ENCODE results near the gene CCDC18.
"Not testable (repeated sequence)": the region's sequence is repeated elsewhere in the genome, so short reads cannot be mapped to it uniquely, and the experiment has no call there.

The CCDC18 gene

GRCh38 chr1:93239863-93240262 lies 59.3 kb downstream of the CCDC18 start:
- CTCF ChIA-PET = no interaction called here
- TF ChIP-seq LEF1 (IDR thresholded peaks at IDR 0.05; ENCODE audit: borderline replicate concordance) = no peak
- no peak for TF ChIP-seq SP1 (IDR thresholded peaks at IDR 0.05)
- TF ChIP-seq BHLHE40 (IDR thresholded peaks at IDR 0.05; ENCODE audit: borderline replicate concordance) = no peak
- no peak for TF ChIP-seq SUZ12 (IDR thresholded peaks at IDR 0.05)
- no peak for TF ChIP-seq L3MBTL2 (conservative IDR thresholded peaks at IDR 0.05)
- no peak for DNase-seq (ENCODE audit: extremely low spot score)
- POLR2A ChIA-PET = no interaction called here

GRCh38 chr1:93243233-93243632 lies 62.7 kb downstream of the CCDC18 start:
- POLR2A ChIA-PET; DNase-seq (ENCODE audit: extremely low spot score); CTCF ChIA-PET: not testable (repeated sequence)

DNA sequence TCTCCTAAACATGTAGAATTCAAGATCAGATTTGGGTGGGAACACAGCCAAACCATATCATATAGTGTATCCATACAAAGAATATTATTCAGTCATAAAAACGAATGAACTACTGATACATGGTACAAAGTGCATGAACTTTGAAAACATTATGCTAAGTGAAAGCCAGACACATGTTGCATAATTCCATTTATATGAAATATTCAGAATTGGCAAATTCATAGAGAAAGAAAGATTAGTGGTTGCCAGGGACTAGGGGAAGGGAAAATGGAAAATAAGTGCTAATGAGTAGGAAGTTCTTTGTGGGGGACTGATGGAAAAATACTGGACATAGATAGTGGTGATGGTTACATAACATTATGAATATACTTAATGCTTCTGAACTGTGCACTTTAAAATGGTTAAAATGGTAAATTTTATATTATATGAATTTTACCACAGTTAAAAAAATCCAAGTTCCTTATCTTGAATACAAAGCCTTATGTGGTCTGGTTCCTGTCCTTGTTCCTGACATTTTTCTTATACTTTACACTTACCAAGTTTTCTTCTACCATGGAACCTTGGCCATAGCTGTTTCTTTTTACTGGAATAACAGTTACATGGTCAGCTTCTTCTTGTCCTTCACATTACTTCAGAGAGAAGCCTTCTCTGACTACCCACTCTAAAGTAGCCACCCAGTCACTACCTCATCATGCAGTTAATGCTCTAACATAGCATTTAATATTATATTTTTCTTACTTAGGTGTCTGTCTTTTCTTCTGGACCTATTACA lies 64.0 kb downstream of the CCDC18 start:
- DNase-seq (ENCODE audit: extremely low spot score) = no peak
- TF ChIP-seq CTBP1 (IDR thresholded peaks at IDR 0.05; ENCODE audit: borderline replicate concordance) (no peak), HDGF (IDR thresholded peaks at IDR 0.05; ENCODE audit: borderline replicate concordance) (no peak), ZNF384 (IDR thresholded peaks at IDR 0.05) (no peak), ARNT (IDR thresholded peaks at IDR 0.05) (no peak), L3MBTL2 (conservative IDR thresholded peaks at IDR 0.05) (no peak), TARDBP (IDR thresholded peaks at IDR 0.05) (no peak), NFRKB (IDR thresholded peaks at IDR 0.05) (no peak), FOXM1 (IDR thresholded peaks at IDR 0.05; ENCODE audit: borderline replicate concordance) (no peak), ELF4 (IDR thresholded peaks at IDR 0.05) (no peak)
- ChIA-PET CTCF (no interaction called here), POLR2A (no interaction called here)

GRCh38 chr1:93251966-93252365 lies 71.4 kb downstream of the CCDC18 start:
- TF ChIP-seq FOXM1 (IDR thresholded peaks at IDR 0.05; ENCODE audit: borderline replicate concordance) (no peak), LEF1 (IDR thresholded peaks at IDR 0.05; ENCODE audit: borderline replicate concordance) (no peak), ZNF384 (IDR thresholded peaks at IDR 0.05) (no peak), HDGF (IDR thresholded peaks at IDR 0.05; ENCODE audit: borderline replicate concordance) (no peak)
- ChIA-PET CTCF (no interaction called here), POLR2A (no interaction called here)
- no peak for DNase-seq (ENCODE audit: extremely low spot score)

GRCh38 chr1:93252598-93252997 lies 72.1 kb downstream of the CCDC18 start:
- ChIA-PET CTCF (no interaction called here), POLR2A (no interaction called here)
- TF ChIP-seq SUZ12 (IDR thresholded peaks at IDR 0.05) (no peak), CTBP1 (IDR thresholded peaks at IDR 0.05; ENCODE audit: borderline replicate concordance) (no peak), PKNOX1 (IDR thresholded peaks at IDR 0.05) (no peak), FOXM1 (IDR thresholded peaks at IDR 0.05; ENCODE audit: borderline replicate concordance) (no peak), ARNT (IDR thresholded peaks at IDR 0.05) (no peak), SP1 (IDR thresholded peaks at IDR 0.05) (no peak), BHLHE40 (IDR thresholded peaks at IDR 0.05; ENCODE audit: borderline replicate concordance) (no peak), TARDBP (IDR thresholded peaks at IDR 0.05) (no peak), ELF4 (IDR thresholded peaks at IDR 0.05) (no peak), NFRKB (IDR thresholded peaks at IDR 0.05) (no peak), LEF1 (IDR thresholded peaks at IDR 0.05; ENCODE audit: borderline replicate concordance) (no peak), FOXA1 (IDR thresholded peaks at IDR 0.05) (no peak), HDGF (IDR thresholded peaks at IDR 0.05; ENCODE audit: borderline replicate concordance) (no peak), FOXK2 (IDR thresholded peaks at IDR 0.05) (no peak), L3MBTL2 (conservative IDR thresholded peaks at IDR 0.05) (no peak), ZNF384 (IDR thresholded peaks at IDR 0.05) (no peak)
- no peak for DNase-seq (ENCODE audit: extremely low spot score)

- TF ChIP-seq PKNOX1 (IDR thresholded peaks at IDR 0.05) (no peak), FOXK2 (IDR thresholded peaks at IDR 0.05) (no peak), HDGF (IDR thresholded peaks at IDR 0.05; ENCODE audit: borderline replicate concordance) (no peak), TARDBP (IDR thresholded peaks at IDR 0.05) (no peak), ELF4 (IDR thresholded peaks at IDR 0.05) (no peak), ARNT (IDR thresholded peaks at IDR 0.05) (no peak)
- ChIA-PET CTCF (no interaction called here), POLR2A (no interaction called here)
- no peak for DNase-seq (ENCODE audit: extremely low spot score)
These were observed 73.0 kb downstream of the CCDC18 start for GRCh38 chr1:93253516-93253915.

DNA sequence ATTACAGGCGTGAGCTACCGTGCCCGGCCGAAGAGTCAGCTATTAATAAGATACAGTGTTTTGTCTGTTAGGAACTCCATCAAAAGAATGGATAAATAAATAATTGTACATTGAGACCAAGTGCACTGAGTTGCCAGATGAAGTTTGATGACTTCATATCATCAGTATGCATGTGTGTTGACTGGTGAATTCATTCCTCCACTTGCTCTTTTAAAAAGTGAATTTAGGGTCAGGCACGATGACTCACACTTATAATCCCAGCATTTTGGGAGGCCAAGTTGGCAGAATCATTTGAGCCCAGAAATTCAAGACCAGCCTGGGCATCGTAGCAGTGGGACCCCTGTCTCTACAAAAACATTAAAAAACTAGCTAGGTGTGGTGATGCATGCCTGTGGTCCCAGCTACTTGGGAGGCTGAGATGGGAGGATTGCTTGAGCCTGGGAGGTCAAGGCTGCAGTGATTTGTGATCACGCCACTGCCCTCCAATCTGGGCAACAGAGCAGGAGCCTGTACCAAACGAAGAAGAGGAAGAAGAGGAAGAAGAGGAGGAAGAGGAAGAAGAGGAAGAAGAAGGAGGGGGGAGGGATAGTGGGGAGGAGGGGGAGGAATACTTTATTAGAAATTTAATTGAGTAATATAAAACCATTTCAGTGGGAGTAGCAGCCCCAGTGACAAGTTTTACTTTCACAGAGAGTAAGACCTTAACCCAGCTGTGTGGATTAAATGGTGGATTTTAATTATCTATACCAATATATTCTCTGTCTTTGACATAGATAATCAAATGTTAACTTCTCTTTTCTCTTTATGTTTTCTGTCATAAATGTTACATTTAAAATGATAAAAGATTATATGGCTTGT lies 74.9 kb downstream of the CCDC18 start:
- TF ChIP-seq BHLHE40 (IDR thresholded peaks at IDR 0.05; ENCODE audit: borderline replicate concordance) (no peak), FOXM1 (IDR thresholded peaks at IDR 0.05; ENCODE audit: borderline replicate concordance) (no peak), TARDBP (IDR thresholded peaks at IDR 0.05) (no peak), CTBP1 (IDR thresholded peaks at IDR 0.05; ENCODE audit: borderline replicate concordance) (no peak)
- ChIA-PET CTCF (interaction anchor here (1.0 kb wide), 1 partner anchor 26 kb away, joined by 4 read pairs; no protein-coding TSS in a partner anchor), POLR2A (no interaction called here)
- no peak for DNase-seq (ENCODE audit: extremely low spot score)
